ENCODE results near the gene STK11IP. TPM values are rescaled to one million over a fixed set of nuclear protein-coding genes. Genes with fewer than 3 reads are reported as not detected.

The STK11IP gene
- total RNA-seq, 1 experiment from 2014 or later = 40.6 TPM

- Histone ChIP-seq H3K9me3 (ENCODE audit: insufficient read depth, low read depth) (no peaks in the 10 kb centered on the region), H3K9me2 (ENCODE audit: insufficient read depth) (no peaks in the 10 kb centered on the region), H3F3A (ENCODE audit: insufficient read depth, low read depth) (no peaks in the 10 kb centered on the region), H3K27ac (no peak overlapping the region), H3K79me2 (ENCODE audit: low read depth) (no peaks in the 10 kb centered on the region), H2AFZ (no peak overlapping the region), H3K27me3 (ENCODE audit: insufficient read depth, low read depth) (no peaks in the 10 kb centered on the region), H4K20me1 (ENCODE audit: insufficient read depth) (no peaks in the 10 kb centered on the region), H3K4me1 (replicated peaks; ENCODE audit: insufficient read depth) (no peaks in the 10 kb centered on the region), H3K4me3 (no peak overlapping the region), H3K4me2 (no peak overlapping the region), H3K36me3 (ENCODE audit: low read depth) (no peaks in the 10 kb centered on the region)
- DNase-seq = no peak
- no TSS peak for BruUV-seq (replicated peaks)
- intact Hi-C loops (cut with micrococcal nuclease; ENCODE audit: unreplicated experiment) = no loop called here
- ChIA-PET POLR2A (ENCODE audit: unreplicated experiment) (interaction anchor here (0.6 kb wide), 1 partner anchor 61 kb away, joined by 5 read pairs; no protein-coding TSS in a partner anchor), CTCF (interaction anchor here (0.5 to 1.4 kb wide), 2 partner anchors 11 to 116 kb away, joined by 3 to 8 read pairs; partner anchors contain the start of gene OBSL1)
- TF ChIP-seq EZH2 (IDR thresholded peaks at IDR 0.05; ENCODE audit: low read depth) (no peak), CTCF (conservative IDR thresholded peaks at IDR 0.05) (peak; percentile 82)
These were observed 37.4 kb upstream of the STK11IP start for GRCh38 chr2:219560037-219560892.

GRCh38 chr2:219560893-219561178 lies 36.8 kb upstream of the STK11IP start:
- no peak overlapping the region for H3K4me2 ChIP-seq
- no peaks in the 10 kb centered on the region for H3K4me1 ChIP-seq (replicated peaks; ENCODE audit: insufficient read depth)
- H4K20me1 ChIP-seq (ENCODE audit: insufficient read depth) = no peaks in the 10 kb centered on the region
- CTCF ChIA-PET = interaction anchor here (1.4 kb wide), 1 partner anchor 10 kb away, joined by 8 read pairs; the partner anchor contains the start of gene OBSL1
- H3K4me3 ChIP-seq = no peak overlapping the region
- H3K9me2 ChIP-seq (ENCODE audit: insufficient read depth) = no peaks in the 10 kb centered on the region
- no peaks in the 10 kb centered on the region for H3K36me3 ChIP-seq (ENCODE audit: low read depth)
- H2AFZ ChIP-seq = no peak overlapping the region
- no peaks in the 10 kb centered on the region for H3F3A ChIP-seq (ENCODE audit: insufficient read depth, low read depth)
- POLR2A ChIA-PET (ENCODE audit: unreplicated experiment) = no interaction called here
- H3K27ac ChIP-seq = no peak overlapping the region
- BruUV-seq (replicated peaks) = no TSS peak
- intact Hi-C loops (cut with micrococcal nuclease; ENCODE audit: unreplicated experiment) = no loop called here
- DNase-seq = no peak
- H3K79me2 ChIP-seq (ENCODE audit: low read depth) = no peaks in the 10 kb centered on the region
- no peaks in the 10 kb centered on the region for H3K9me3 ChIP-seq (ENCODE audit: insufficient read depth, low read depth)
- TF ChIP-seq CTCF (conservative IDR thresholded peaks at IDR 0.05) (no peak), EZH2 (IDR thresholded peaks at IDR 0.05; ENCODE audit: low read depth) (no peak)
- no peaks in the 10 kb centered on the region for H3K27me3 ChIP-seq (ENCODE audit: insufficient read depth, low read depth)

- Histone ChIP-seq H4K20me1 (ENCODE audit: insufficient read depth) (no peaks in the 10 kb centered on the region), H3K9me2 (ENCODE audit: insufficient read depth) (no peaks in the 10 kb centered on the region), H3K36me3 (ENCODE audit: low read depth) (no peaks in the 10 kb centered on the region), H3K27ac (no peak overlapping the region), H3K4me1 (replicated peaks; ENCODE audit: insufficient read depth) (no peaks in the 10 kb centered on the region), H3K9me3 (ENCODE audit: insufficient read depth, low read depth) (no peaks in the 10 kb centered on the region), H3K4me3 (no peak overlapping the region), H3K79me2 (ENCODE audit: low read depth) (no peaks in the 10 kb centered on the region), H2AFZ (no peak overlapping the region), H3K4me2 (no peak overlapping the region), H3K27me3 (ENCODE audit: insufficient read depth, low read depth) (no peaks in the 10 kb centered on the region), H3F3A (ENCODE audit: insufficient read depth, low read depth) (no peaks in the 10 kb centered on the region)
- DNase-seq = no peak
- intact Hi-C loops (cut with micrococcal nuclease; ENCODE audit: unreplicated experiment) = no loop called here
- TF ChIP-seq EZH2 (IDR thresholded peaks at IDR 0.05; ENCODE audit: low read depth) (no peak), CTCF (conservative IDR thresholded peaks at IDR 0.05) (no peak)
- ChIA-PET POLR2A (ENCODE audit: unreplicated experiment) (no interaction called here), CTCF (interaction anchor here (0.6 to 1.2 kb wide), 2 partner anchors 9 to 47 kb away, joined by 3 read pairs; partner anchors contain the start of gene ASIC4)
- no TSS peak for BruUV-seq (replicated peaks)
These were observed 36.2 kb upstream of the STK11IP start for GRCh38 chr2:219561179-219562048.

All from PC-9 (cell line).